ENCODE measurements around the gene SMPD3. TPM values are rescaled to one million over a fixed set of nuclear protein-coding genes. Genes with fewer than 3 reads are reported as not detected.

The SMPD3 gene
- total RNA-seq, 1 experiment from 2014 or later: 0.70 TPM

DNA sequence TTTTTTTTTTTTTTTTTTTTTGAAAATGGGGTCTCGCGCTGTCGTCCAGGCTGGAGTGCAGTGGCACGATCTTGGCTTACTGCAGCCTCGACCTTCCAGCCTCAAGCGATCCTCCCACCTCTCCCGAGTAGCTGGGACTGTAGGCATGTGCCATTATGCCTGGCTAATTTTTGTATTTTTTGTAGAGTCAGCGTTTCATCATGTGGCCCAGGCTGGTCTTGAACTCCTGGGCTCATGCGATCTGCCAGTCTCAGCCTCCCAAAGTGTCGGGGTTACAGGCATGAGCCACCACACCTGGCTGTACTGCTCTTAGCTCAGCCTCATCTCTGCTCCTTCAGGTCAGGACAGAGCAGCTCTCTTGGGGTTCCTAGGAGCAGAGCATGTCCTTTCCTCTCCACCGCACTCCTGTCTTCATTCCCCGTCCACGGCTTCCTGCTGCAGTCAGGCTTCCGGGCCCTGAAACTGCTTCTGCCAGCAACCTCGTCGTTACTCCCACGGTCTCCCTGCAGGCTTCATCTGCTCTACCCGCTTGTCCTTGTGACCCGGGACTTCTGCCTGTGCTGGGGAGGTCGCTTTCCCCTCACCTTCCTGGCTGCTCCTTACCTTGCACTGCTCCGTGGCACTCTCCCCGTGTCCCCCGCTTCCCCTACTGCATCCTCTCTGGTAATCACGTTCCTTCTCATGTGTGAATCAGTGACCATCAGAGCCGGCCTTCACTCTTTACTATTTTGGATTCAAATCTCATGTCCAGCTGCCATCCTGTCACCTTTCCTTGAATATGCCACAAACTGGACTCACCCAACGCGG, 99.5 kb downstream of the SMPD3 start:
- no peak overlapping the region for H3K4me2 ChIP-seq (ENCODE audit: insufficient read depth, insufficient read length, low read length)
- no peaks in the 10 kb centered on the region for H3K27me3 ChIP-seq (ENCODE audit: insufficient read depth, low read length)
- H3K18ac ChIP-seq (ENCODE audit: insufficient read length, low read depth, low read length): no peak overlapping the region
- H3T11ph ChIP-seq (ENCODE audit: low read length): no peak overlapping the region
- no peak overlapping the region for H2BK120ac ChIP-seq (ENCODE audit: low read depth, low read length, poor library complexity, severe bottlenecking)
- H3K9me3 ChIP-seq (ENCODE audit: control insufficient read depth, low read depth, low read length): no peaks in the 10 kb centered on the region
- H4K5ac ChIP-seq (ENCODE audit: insufficient read length, low read depth, low read length): no peak overlapping the region
- no peaks in the 10 kb centered on the region for H3K79me2 ChIP-seq (ENCODE audit: insufficient read depth, low read length)
- no peaks in the 10 kb centered on the region; a peak in 1 of 5 replicates for H3K9me3 Mint-ChIP-seq
- H3K4me1 Mint-ChIP-seq: no peaks in the 10 kb centered on the region
- H3K27me3 Mint-ChIP-seq (ENCODE audit: low read depth): no peaks in the 10 kb centered on the region
- H3K36me3 Mint-ChIP-seq (ENCODE audit: insufficient read depth in 1 of 3, low read depth in 3 of 3): peaks cover 22 to 80% (median 75%) of the 10 kb centered on the region in 3 experiments; a peak in 6 of 7 replicates
- H2AK5ac ChIP-seq (ENCODE audit: insufficient read length, low read length): no peak overlapping the region
- no peak overlapping the region for H3K56ac ChIP-seq (ENCODE audit: insufficient read length, low read depth, low read length)
- no peaks in the 10 kb centered on the region for H3K23me2 ChIP-seq (ENCODE audit: insufficient read length, low read depth, low read length, poor library complexity, severe bottlenecking)
- H3K4ac ChIP-seq (ENCODE audit: low read depth, low read length): no peak overlapping the region
- no peak overlapping the region for H3K9ac ChIP-seq (ENCODE audit: extremely low read depth, insufficient read length, low read length)
- no peak overlapping the region for H3K27ac Mint-ChIP-seq
- no peak overlapping the region for H3K27ac ChIP-seq (ENCODE audit: insufficient read length, low read depth, low read length)
- WGBS (ENCODE audit: extremely low coverage, insufficient read length, low lambda C conversion rate): no CpG with 5 or more reads among the region's 27 CpGs
- H2AFZ ChIP-seq (ENCODE audit: low read length): no peak overlapping the region
- no peaks in the 10 kb centered on the region for H3K79me1 ChIP-seq (ENCODE audit: insufficient read depth, low read depth, low read length, poor library complexity, severe bottlenecking)
- no peak overlapping the region for H3K4me3 Mint-ChIP-seq
- H2BK20ac ChIP-seq (ENCODE audit: low read depth, low read length, poor library complexity, severe bottlenecking): no peak overlapping the region
- H2BK12ac ChIP-seq (ENCODE audit: insufficient read length, low read depth, low read length): no peak overlapping the region
- no peak overlapping the region for H4K91ac ChIP-seq (ENCODE audit: insufficient read length, low read depth, low read length)
- no peak overlapping the region for H3K23ac ChIP-seq (ENCODE audit: insufficient read length, low read depth, low read length)
- no peaks in the 10 kb centered on the region for H3K4me1 ChIP-seq (ENCODE audit: insufficient read depth, low read length)
- TF ChIP-seq, protein P1, sequence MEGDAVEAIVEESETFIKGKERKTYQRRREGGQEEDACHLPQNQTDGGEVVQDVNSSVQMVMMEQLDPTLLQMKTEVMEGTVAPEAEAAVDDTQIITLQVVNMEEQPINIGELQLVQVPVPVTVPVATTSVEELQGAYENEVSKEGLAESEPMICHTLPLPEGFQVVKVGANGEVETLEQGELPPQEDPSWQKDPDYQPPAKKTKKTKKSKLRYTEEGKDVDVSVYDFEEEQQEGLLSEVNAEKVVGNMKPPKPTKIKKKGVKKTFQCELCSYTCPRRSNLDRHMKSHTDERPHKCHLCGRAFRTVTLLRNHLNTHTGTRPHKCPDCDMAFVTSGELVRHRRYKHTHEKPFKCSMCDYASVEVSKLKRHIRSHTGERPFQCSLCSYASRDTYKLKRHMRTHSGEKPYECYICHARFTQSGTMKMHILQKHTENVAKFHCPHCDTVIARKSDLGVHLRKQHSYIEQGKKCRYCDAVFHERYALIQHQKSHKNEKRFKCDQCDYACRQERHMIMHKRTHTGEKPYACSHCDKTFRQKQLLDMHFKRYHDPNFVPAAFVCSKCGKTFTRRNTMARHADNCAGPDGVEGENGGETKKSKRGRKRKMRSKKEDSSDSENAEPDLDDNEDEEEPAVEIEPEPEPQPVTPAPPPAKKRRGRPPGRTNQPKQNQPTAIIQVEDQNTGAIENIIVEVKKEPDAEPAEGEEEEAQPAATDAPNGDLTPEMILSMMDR (conservative IDR thresholded peaks at IDR 0.05): no peak
- no peak overlapping the region for H2BK15ac ChIP-seq (ENCODE audit: low read depth, low read length)
- H4K20me1 ChIP-seq (ENCODE audit: control insufficient read depth, insufficient read depth, insufficient read length): peaks cover 3% of the 10 kb centered on the region
- no peak overlapping the region for H4K8ac ChIP-seq (replicated peaks; ENCODE audit: insufficient read length, low read depth, low read length)
- H3K14ac ChIP-seq (ENCODE audit: insufficient read depth, low read length): no peak overlapping the region; the same call in 1 of the 2 replicates
- DNase-seq: no peak
- H2BK5ac ChIP-seq (ENCODE audit: insufficient read length, low read length): no peak overlapping the region
